Measurements from ENCODE around the gene POU6F1. TPM values are rescaled to one million over a fixed set of nuclear protein-coding genes. Genes with fewer than 3 reads are reported as not detected.

The POU6F1 gene
- total and polyA plus RNA-seq, 10 of the 15 experiments (the other 5 are each of a cell fraction or from before 2014, with no cell fraction given) = 0.26 to 4.2 (median 1.2) TPM

- FAIRE-seq = no peak
Observed at GRCh38 chr12:51197736-51198567, 19.9 kb downstream of the POU6F1 start.

GRCh38 chr12:51196547-51196946 is 21.3 kb downstream of the POU6F1 start:
- H3K27me3 ChIP-seq (replicated peaks in 1 of 2; ENCODE audit: control insufficient read depth in 2 of 2, insufficient read depth in 2 of 2, low read length in 1 of 2) = no peaks in the 10 kb centered on the region
- ChIA-PET CTCF (no interaction called here), POLR2A (no interaction called here), RAD21 (ENCODE audit: unreplicated experiment) (no interaction called here), SMC1A (ENCODE audit: uncharacterized antibody, unreplicated experiment) (no interaction called here)
- DNase-seq (ENCODE audit: low read depth, low spot score) (no peak), FAIRE-seq (no peak), ATAC-seq (no peak)
- no peaks in the 10 kb centered on the region for H3K36me3 ChIP-seq (ENCODE audit: control insufficient read depth in 2 of 2, insufficient read depth in 2 of 2, low read length in 1 of 2)
- no peaks in the 10 kb centered on the region for H3K4me1 ChIP-seq (ENCODE audit: control insufficient read depth, insufficient read depth, low read length)
- in situ Hi-C loops (cut with MboI) (no loop called here), intact Hi-C loops (cut with micrococcal nuclease; ENCODE audit: unreplicated experiment) (no loop called here)
- BruUV-seq (replicated peaks) = no TSS peak
- H2AFZ ChIP-seq (ENCODE audit: control insufficient read depth, low read depth, low read length) = no peak overlapping the region
- no peak overlapping the region for H3K27ac ChIP-seq (ENCODE audit: control insufficient read depth, insufficient read depth)
- no peaks in the 10 kb centered on the region for H3K79me2 ChIP-seq (ENCODE audit: control insufficient read depth, insufficient read depth, low read length)
- no peak overlapping the region for H3K9ac ChIP-seq (ENCODE audit: control insufficient read depth, insufficient read depth, low read length)
- no peaks in the 10 kb centered on the region for H4K20me1 ChIP-seq (ENCODE audit: control insufficient read depth, insufficient read depth)
- H3K4me2 ChIP-seq (ENCODE audit: control insufficient read depth, insufficient read depth) = no peak overlapping the region
- H3K9me3 ChIP-seq (replicated peaks; ENCODE audit: control insufficient read depth, insufficient read depth, low read length) = no peaks in the 10 kb centered on the region
- no peak overlapping the region for H3K4me3 ChIP-seq
- TF ChIP-seq MAX (IDR thresholded peaks at IDR 0.05; ENCODE audit: low read depth, low read length) = no peak
- no peak for TF ChIP-seq POU2F2 (IDR thresholded peaks at IDR 0.05; ENCODE audit: borderline replicate concordance, low read depth, low read length)
- no peak for TF ChIP-seq E4F1 (IDR thresholded peaks at IDR 0.05; ENCODE audit: borderline replicate concordance, partially characterized antibody)
- no peak for TF ChIP-seq CBX5 (IDR thresholded peaks at IDR 0.05; ENCODE audit: low read depth)
- TF ChIP-seq PAX8 (IDR thresholded peaks at IDR 0.05) = no peak
- no peak for TF ChIP-seq NRF1 (conservative IDR thresholded peaks at IDR 0.05; ENCODE audit: low read depth, low read length)
- no peak for TF ChIP-seq ELK1 (IDR thresholded peaks at IDR 0.05; ENCODE audit: low read depth, low read length)
- no peak for TF ChIP-seq SPI1 (IDR thresholded peaks at IDR 0.05; ENCODE audit: borderline replicate concordance, insufficient read depth, low read depth, low read length)
- no peak for TF ChIP-seq CEBPB (IDR thresholded peaks at IDR 0.05; ENCODE audit: borderline replicate concordance in 1 of 2, low read depth in 2 of 2, low read length in 2 of 2)
- no peak for TF ChIP-seq STAT1 (conservative IDR thresholded peaks at IDR 0.05)
- TF ChIP-seq RBBP5 (conservative IDR thresholded peaks at IDR 0.05) = no peak
- WGBS (ENCODE audit: insufficient coverage, insufficient replicate concordance, low lambda C conversion rate, missing lambda C conversion rate) = 79% methylated on average over 9 of the region's 9 CpGs

More at GRCh38 chr12:51197736-51198567, 19.9 kb downstream of the POU6F1 start:
- BruUV-seq (replicated peaks) = no TSS peak
- no peak overlapping the region for H3K9ac ChIP-seq (ENCODE audit: control insufficient read depth, insufficient read depth, low read length)
- 82% methylated on average over 37 of the region's 38 CpGs for WGBS (ENCODE audit: insufficient coverage, insufficient replicate concordance, low lambda C conversion rate, missing lambda C conversion rate)
- H3K4me1 ChIP-seq (ENCODE audit: control insufficient read depth, insufficient read depth, low read length) = no peaks in the 10 kb centered on the region
- H3K27ac ChIP-seq (ENCODE audit: control insufficient read depth, insufficient read depth) = no peak overlapping the region
- no peak for TF ChIP-seq RFX5 (IDR thresholded peaks at IDR 0.05; ENCODE audit: low read depth, low read length)
- no peak overlapping the region for H2AFZ ChIP-seq (ENCODE audit: control insufficient read depth, low read depth, low read length)
- intact Hi-C loops (cut with micrococcal nuclease; ENCODE audit: unreplicated experiment) = no loop called here
- ChIA-PET RAD21 (ENCODE audit: unreplicated experiment) (no interaction called here), SMC1A (ENCODE audit: uncharacterized antibody, unreplicated experiment) (no interaction called here), POLR2A (no interaction called here), CTCF (no interaction called here)
- H3K36me3 ChIP-seq (ENCODE audit: control insufficient read depth in 2 of 2, insufficient read depth in 2 of 2, low read length in 1 of 2) = no peaks in the 10 kb centered on the region
- no peak overlapping the region for H3K4me2 ChIP-seq (ENCODE audit: control insufficient read depth, insufficient read depth)
- ATAC-seq (no peak), DNase-seq (ENCODE audit: low read depth, low spot score) (no peak)
- H3K9me3 ChIP-seq (replicated peaks; ENCODE audit: control insufficient read depth, insufficient read depth, low read length) = no peaks in the 10 kb centered on the region
- no peaks in the 10 kb centered on the region for H3K79me2 ChIP-seq (ENCODE audit: control insufficient read depth, insufficient read depth, low read length)
- in situ Hi-C loops (cut with MboI) = no loop called here
- no peaks in the 10 kb centered on the region for H4K20me1 ChIP-seq (ENCODE audit: control insufficient read depth, insufficient read depth)
- no peak overlapping the region for H3K4me3 ChIP-seq
- H3K27me3 ChIP-seq (replicated peaks in 1 of 2; ENCODE audit: control insufficient read depth in 2 of 2, insufficient read depth in 2 of 2, low read length in 1 of 2) = no peaks in the 10 kb centered on the region
